Activated CD8-positive, alpha-beta memory T cell treated with anti-CD3 and anti-CD28 coated beads for 36 hours (primary cell): ENCODE results near the gene CHKA. TPM values are rescaled to one million over a fixed set of nuclear protein-coding genes. Genes with fewer than 3 reads are reported as not detected.

ENCODE experiments used
- CTCF ChIA-PET: fragments of 350-600 bp; sonication (Branson Sonifier 250); formaldehyde crosslinking; loops from one replicate; lab custom pipeline; 2021; ENCODE audit warnings: antibody characterized with exemption; lab: Charles Lee
- POLR2A ChIA-PET: fragments of 350-600 bp; sonication (Branson Sonifier 250); formaldehyde crosslinking; loops from one replicate; lab custom pipeline; 2021; ENCODE audit warnings: antibody characterized with exemption; lab: Charles Lee
- total RNA-seq, 2 experiments: library from RNA; stranded (reverse); gene quantifications; one replicate each; pipeline ENCODE4 v1.2.3, GENCODE V29; 2021

The CHKA gene
- total RNA-seq, 2 experiments from 2014 or later: 12.2 to 12.3 TPM

- ChIA-PET POLR2A (no interaction called here), CTCF (no interaction called here)
These were observed 80.9 kb downstream of the CHKA start for GRCh38 chr11:68040101-68040956.

GRCh38 chr11:68039526-68040086, 81.6 kb downstream of the CHKA start:
- ChIA-PET POLR2A (interaction anchor here (1.1 kb wide), 1 partner anchor 9 kb away, joined by 4 read pairs; no protein-coding TSS in a partner anchor), CTCF (interaction anchor here (1.0 kb wide), 1 partner anchor 46 kb away, joined by 4 read pairs; no protein-coding TSS in a partner anchor)

GRCh38 chr11:68038718-68039525, 82.3 kb downstream of the CHKA start, which contains the start of gene TCIRG1:
TCIRG1 (plus strand) TSS chr11:68039025; CDS start chr11:68041272, 2,247 bp downstream.
- ChIA-PET POLR2A (interaction anchor here (1.1 to 2.4 kb wide), 2 partner anchors 8 to 14 kb away, joined by 4 to 5 read pairs; no protein-coding TSS in a partner anchor), CTCF (interaction anchor here (1.0 kb wide), 1 partner anchor 45 kb away, joined by 4 read pairs; no protein-coding TSS in a partner anchor)

DNA sequence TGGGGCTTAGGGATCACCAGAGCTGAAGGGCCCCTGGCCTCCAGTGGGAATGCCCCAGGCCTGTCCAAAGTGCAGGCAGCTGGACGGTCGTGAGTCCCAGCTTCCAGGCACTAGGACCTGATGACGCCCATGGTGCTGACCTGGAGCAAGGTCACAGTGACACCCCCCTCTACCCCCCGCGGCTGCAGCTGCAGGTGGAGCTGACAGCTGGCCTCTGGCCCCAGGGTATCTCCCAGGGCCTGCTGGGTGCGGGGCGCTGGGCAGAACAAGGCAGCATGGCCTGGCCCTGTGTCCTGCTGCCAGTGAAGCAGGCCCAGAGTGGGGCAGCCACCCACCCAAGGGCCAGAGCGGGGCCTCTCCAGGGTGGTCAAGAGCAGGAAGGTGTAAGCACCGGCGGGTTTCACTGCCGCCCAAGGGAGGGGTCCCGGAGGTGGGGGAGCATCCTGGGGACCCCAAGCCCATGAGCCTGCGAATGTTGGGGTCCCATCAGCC, 82.9 kb downstream of the CHKA start:
- CTCF ChIA-PET: no interaction called here
- POLR2A ChIA-PET: interaction anchor here (2.4 kb wide), 1 partner anchor 15 kb away, joined by 5 read pairs; no protein-coding TSS in a partner anchor

DNA sequence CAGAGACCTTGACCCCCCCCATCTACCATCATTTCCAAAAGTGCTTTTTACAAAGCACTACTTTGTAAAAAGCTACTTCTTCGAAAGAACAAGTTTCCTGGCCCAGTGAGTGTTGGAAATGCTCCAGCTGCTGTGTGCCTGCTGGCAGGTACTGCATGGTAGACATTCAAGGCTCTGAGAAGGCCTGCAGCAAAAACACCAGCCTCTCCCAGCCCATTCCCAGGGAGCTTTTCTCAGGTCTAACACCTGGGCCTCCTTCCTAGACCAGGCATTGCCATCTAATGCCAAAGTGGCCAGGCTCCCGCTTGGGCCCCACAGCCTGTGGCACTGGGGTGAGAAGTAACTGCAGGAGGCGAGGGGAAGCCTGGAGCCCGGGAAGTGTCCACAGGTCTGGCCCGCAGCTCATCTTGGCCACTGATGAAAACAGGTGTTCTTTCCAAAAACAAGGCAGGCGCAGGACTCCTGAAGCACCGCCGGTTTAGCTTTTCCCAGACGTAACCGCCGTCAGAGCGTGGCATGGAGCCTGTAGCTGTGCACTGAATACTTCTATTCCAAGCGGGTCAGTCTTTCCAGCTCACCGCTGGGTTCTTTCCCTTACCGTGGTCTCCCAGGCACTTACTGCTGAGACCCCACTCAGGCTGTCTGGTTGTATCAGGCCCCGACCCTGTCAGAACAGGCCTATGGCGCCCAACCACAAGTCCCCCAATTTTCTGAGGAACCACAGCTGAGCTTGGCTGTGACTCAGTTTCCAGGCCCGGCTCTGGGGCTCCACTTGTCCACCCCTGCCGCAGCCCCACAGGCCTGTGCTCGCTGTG, 83.6 kb downstream of the CHKA start:
- ChIA-PET CTCF (no interaction called here), POLR2A (interaction anchor here (2.4 kb wide), 1 partner anchor 15 kb away, joined by 5 read pairs; no protein-coding TSS in a partner anchor)

GRCh38 chr11:68036717-68037239, 84.4 kb downstream of the CHKA start:
- ChIA-PET POLR2A (interaction anchor here (2.4 kb wide), 1 partner anchor 16 kb away, joined by 5 read pairs; no protein-coding TSS in a partner anchor), CTCF (no interaction called here)

DNA sequence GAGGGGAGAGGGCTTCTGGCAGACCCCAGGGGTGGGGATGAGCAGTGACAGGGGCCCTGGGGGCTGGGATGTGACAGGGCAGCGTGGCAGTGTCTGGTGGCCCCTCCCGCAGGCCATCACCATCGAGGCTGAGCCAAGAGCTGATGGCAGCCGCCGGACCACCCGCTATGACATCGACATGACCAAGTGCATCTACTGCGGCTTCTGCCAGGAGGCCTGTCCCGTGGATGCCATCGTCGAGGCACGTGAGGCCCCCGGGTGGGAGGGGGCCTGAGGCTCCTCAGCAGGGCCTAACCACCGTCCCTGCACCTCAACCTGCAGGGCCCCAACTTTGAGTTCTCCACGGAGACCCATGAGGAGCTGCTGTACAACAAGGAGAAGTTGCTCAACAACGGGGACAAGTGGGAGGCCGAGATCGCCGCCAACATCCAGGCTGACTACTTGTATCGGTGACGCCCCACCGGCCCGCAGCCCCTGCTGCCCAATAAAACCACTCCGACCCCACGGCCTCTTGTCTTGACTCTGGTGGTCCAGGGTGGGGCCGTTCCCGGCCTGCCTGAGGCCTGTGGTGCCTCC, 85.0 kb downstream of the CHKA start:
- ChIA-PET POLR2A (no interaction called here), CTCF (interaction anchor here (0.9 kb wide), 1 partner anchor 26 kb away, joined by 7 read pairs; the partner anchor contains the start of gene ALDH3B1)

GRCh38 chr11:68035266-68035876, 85.8 kb downstream of the CHKA start:
- CTCF ChIA-PET: interaction anchor here (0.6 to 0.9 kb wide), 3 partner anchors 25 to 174 kb away, joined by 3 to 7 read pairs (median 3); partner anchors contain the start of gene ALDH3B1
- POLR2A ChIA-PET: no interaction called here

- POLR2A ChIA-PET: no interaction called here
- CTCF ChIA-PET: no interaction called here
These were observed 87.5 kb downstream of the CHKA start for GRCh38 chr11:68033708-68034045.

GRCh38 chr11:68032997-68033707, 88.0 kb downstream of the CHKA start:
- POLR2A ChIA-PET: interaction anchor here (0.6 kb wide), 1 partner anchor 1780 kb away, joined by 6 read pairs; no protein-coding TSS in a partner anchor

GRCh38 chr11:68032003-68032402, 89.2 kb downstream of the CHKA start:
- POLR2A ChIA-PET: no interaction called here

More at GRCh38 chr11:68032997-68033707, 88.0 kb downstream of the CHKA start:
- CTCF ChIA-PET: no interaction called here

GRCh38 chr11:68031144-68031464, 90.1 kb downstream of the CHKA start:
- POLR2A ChIA-PET: interaction anchor here (0.6 to 1.0 kb wide), 2 partner anchors 8 to 10 kb away, joined by 3 to 4 read pairs; partner anchors contain the start of gene TCIRG1
- CTCF ChIA-PET: no interaction called here

More at GRCh38 chr11:68032003-68032402, 89.2 kb downstream of the CHKA start:
- CTCF ChIA-PET: no interaction called here

GRCh38 chr11:68030318-68031143, 90.7 kb downstream of the CHKA start, which contains the start of gene NDUFS8:
NDUFS8 (plus strand) TSS chr11:68030681; CDS start chr11:68032152, 1,471 bp downstream.
- POLR2A ChIA-PET: interaction anchor here (0.6 to 1.0 kb wide), 3 partner anchors 9 to 78 kb away, joined by 3 to 5 read pairs (median 4); partner anchors contain the start of gene TCIRG1
- CTCF ChIA-PET: interaction anchor here (0.6 kb wide), 1 partner anchor 62 kb away, joined by 4 read pairs; no protein-coding TSS in a partner anchor

- ChIA-PET CTCF (no interaction called here), POLR2A (interaction anchor here (0.7 kb wide), 1 partner anchor 14 kb away, joined by 5 read pairs; no protein-coding TSS in a partner anchor)
These were observed 92.2 kb downstream of the CHKA start for GRCh38 chr11:68028802-68029545.

GRCh38 chr11:68027667-68028066, 93.5 kb downstream of the CHKA start:
- CTCF ChIA-PET: no interaction called here
- POLR2A ChIA-PET: no interaction called here
